Loucy (cell line): ENCODE results near the gene KIF23.

Experiments used
- EZH2phosphoT487 ChIP-seq: fragments of 200-600 bp; IDR thresholded peaks from 2 replicates; pipeline ENCODE4 v1.6.1; 2018; ENCODE audit warnings: antibody characterized with exemption, mild to moderate bottlenecking, moderate library complexity, borderline replicate concordance
- TF ChIP-seq, protein P1 (sequence below): fragments of 200-600 bp; sonication (generic); conservative IDR thresholded peaks from 2 replicates; pipeline ENCODE4 v1.5.1; 2014; ENCODE audit warnings: mild to moderate bottlenecking, antibody characterized with exemption, low read length

DNA sequence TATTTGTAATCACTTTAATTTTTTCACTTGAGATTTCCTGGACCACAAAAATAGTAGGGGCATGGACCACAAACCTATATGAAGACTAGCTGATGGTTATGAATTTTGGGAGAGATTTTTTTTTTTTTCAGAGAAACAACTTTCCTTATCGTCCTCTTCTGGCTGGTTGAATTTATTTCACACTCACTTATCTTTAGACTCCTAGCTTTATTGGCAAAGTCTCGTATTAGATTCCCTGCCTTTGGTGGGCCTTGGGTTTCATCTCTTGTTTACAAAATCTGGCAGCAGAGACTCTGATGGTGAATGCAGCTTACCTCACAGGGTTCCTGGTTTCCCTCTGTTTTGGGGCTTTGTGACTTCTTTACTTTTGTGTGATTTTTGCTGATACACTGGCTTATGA, 44.5 kb upstream of the KIF23 start:
- TF ChIP-seq EZH2phosphoT487: no peak
- TF ChIP-seq, protein P1, sequence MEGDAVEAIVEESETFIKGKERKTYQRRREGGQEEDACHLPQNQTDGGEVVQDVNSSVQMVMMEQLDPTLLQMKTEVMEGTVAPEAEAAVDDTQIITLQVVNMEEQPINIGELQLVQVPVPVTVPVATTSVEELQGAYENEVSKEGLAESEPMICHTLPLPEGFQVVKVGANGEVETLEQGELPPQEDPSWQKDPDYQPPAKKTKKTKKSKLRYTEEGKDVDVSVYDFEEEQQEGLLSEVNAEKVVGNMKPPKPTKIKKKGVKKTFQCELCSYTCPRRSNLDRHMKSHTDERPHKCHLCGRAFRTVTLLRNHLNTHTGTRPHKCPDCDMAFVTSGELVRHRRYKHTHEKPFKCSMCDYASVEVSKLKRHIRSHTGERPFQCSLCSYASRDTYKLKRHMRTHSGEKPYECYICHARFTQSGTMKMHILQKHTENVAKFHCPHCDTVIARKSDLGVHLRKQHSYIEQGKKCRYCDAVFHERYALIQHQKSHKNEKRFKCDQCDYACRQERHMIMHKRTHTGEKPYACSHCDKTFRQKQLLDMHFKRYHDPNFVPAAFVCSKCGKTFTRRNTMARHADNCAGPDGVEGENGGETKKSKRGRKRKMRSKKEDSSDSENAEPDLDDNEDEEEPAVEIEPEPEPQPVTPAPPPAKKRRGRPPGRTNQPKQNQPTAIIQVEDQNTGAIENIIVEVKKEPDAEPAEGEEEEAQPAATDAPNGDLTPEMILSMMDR: no peak
